Right lobe of liver (tissue), 6 donors: Measurements from ENCODE around the gene AURKA. TPM values are rescaled to one million over a fixed set of nuclear protein-coding genes. Genes with fewer than 3 reads are reported as not detected.

ENCODE experiments used
- ATAC-seq, 4 donors: fragments of 200-7000 bp; cut with Tn5 transposase; one replicate each; pipeline ENCODE4 v1.9.1; 2020; ENCODE audit warnings: mild to moderate bottlenecking in 4 of 4, moderate library complexity in 4 of 4
- DNase-seq, 3 donors: peaks; one replicate each; pipeline ENCODE4 v3.0.0-alpha.2; 2020
- H3K27ac ChIP-seq, 3 donors: fragments of 200-600 bp; one replicate each; pipeline ENCODE4 v1.8.0; 2022
- H3K27me3 ChIP-seq, 2 donors: fragments of 200-600 bp; one replicate each; pipeline ENCODE4 v1.8.0; 2022
- H3K36me3 ChIP-seq, 4 donors: fragments of 200-600 bp; sonication (generic) in 1 of 4; one replicate each; pipeline versions ENCODE4 v1.5.1 to v1.8.0; 2017 to 2022; ENCODE audit warnings: control low read depth in 1 of 4
- H3K4me1 ChIP-seq, 4 donors: fragments of 200-600 bp; sonication (generic) in 1 of 4; one replicate each; pipeline versions ENCODE4 v1.5.1 to v1.8.0; 2017 to 2022; ENCODE audit warnings: control low read depth in 1 of 4
- H3K4me3 ChIP-seq, 3 donors: fragments of 200-600 bp; one replicate each; pipeline ENCODE4 v1.8.0; 2022
- H3K9me3 ChIP-seq, 4 donors: fragments of 200-600 bp; sonication (generic) in 1 of 4; one replicate each; pipeline versions ENCODE4 v1.5.1 to v1.8.0; 2017 to 2022; ENCODE audit warnings: control low read depth in 1 of 4
- CTCF ChIP-seq, 4 donors: fragments of 200-600 bp in 3 of 4; fragments of 450-650 bp in 1 of 4; IDR thresholded peaks; one replicate each; pipeline versions ENCODE4 v1.5.1 to v1.8.0; 2016 to 2022; ENCODE audit warnings: antibody characterized with exemption in 4 of 4, mild to moderate bottlenecking in 2 of 4
- POLR2A ChIP-seq: fragments of 450-650 bp; IDR thresholded peaks from one replicate; pipeline ENCODE4 v1.6.1; 2017; ENCODE audit warnings: antibody characterized with exemption, mild to moderate bottlenecking
- WGBS: methylation state at CpG from one replicate; pipeline ENCODE4 v1.1.6; 2018; ENCODE audit warnings: low coverage, low lambda C conversion rate; ENCODE audit not compliant: insufficient coverage; ENCODE audit errors: missing lambda C conversion rate; 5-methylcytosine and 5-hydroxymethylcytosine counted together
- intact Hi-C, 2 donors: fragments of 100-400 bp; cut with DNase I; formaldehyde crosslinking; loops; one replicate each; pipeline versions ENCODE4 v1.11.2 to v1.14.1; 2022
- total RNA-seq, 6 experiments: library from RNA; depleted of rRNA in 2 of 6; stranded (reverse); fragments of >200 nt in 2 of 6; fragmentation: NEBNext Ultra II Directional in 3 of 6; extraction: Animal tissue kit (Norgen Biotek cat#: 25700) in 3 of 6; gene quantifications; one replicate each; pipeline versions ENCODE4 v1.1.0 to v1.2.4, GENCODE V29; 2016 to 2023
- donor health status: DM: no; HTN: yes; CAD: no.
- donor health status: DM: no; HTN: no; CAD: no.
- donor health status: DM: no; HTN: no; CAD: no.
- donor health status: DM: no; HTN: yes; CAD: no.
- donor health status: DM: no; HTN: yes; CAD: no.

The AURKA gene
- total RNA-seq, 6 experiments from 2014 or later = 1.5 to 7.4 (median 2.5) TPM

DNA sequence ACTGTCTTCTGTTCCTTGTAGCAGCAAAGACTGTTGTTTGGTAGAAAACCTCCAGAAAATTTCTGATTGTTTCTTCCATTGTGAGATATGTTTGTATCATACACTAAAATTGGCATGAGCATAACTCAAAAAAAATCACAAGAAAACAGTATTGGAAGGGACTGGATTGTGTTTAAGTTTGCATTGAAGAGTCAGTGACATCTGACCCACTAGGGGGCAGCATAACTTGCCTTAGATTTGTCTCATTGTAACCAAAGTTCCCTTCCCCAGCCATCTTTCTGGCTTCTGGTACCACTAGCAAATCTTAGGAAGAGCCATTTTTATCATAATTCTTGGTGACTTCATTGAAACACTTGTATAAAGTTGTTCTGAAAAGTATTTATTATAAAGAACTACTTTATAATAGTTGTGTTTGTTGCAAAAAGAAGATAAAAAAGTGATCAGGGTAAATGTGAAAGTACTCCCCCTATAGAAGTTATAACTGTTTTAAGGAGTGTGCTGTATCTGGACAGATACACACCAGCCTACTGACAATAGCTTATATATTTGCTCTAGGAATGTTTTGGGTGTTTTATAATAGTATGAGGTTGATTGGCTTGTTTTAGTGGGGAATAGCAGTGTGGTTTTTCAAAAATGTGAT, 8.1 kb upstream of the AURKA start:
- DNase-seq (no peak), ATAC-seq (peak; percentile 74 to 85 (median 78))
- intact Hi-C loops = no loop called here
- Histone ChIP-seq H3K36me3 (peaks cover 0 to 77% (median 34%) of the 10 kb centered on the region in 4 donors), H3K27me3 (no peaks in the 10 kb centered on the region), H3K27ac (no peak overlapping the region), H3K4me1 (no peaks in the 10 kb centered on the region), H3K9me3 (no peaks in the 10 kb centered on the region), H3K4me3 (no peak overlapping the region)
- no peak for TF ChIP-seq POLR2A
- TF ChIP-seq CTCF (IDR thresholded peaks at IDR 0.05) = peak; percentile 81 to 91 (median 88)

DNA sequence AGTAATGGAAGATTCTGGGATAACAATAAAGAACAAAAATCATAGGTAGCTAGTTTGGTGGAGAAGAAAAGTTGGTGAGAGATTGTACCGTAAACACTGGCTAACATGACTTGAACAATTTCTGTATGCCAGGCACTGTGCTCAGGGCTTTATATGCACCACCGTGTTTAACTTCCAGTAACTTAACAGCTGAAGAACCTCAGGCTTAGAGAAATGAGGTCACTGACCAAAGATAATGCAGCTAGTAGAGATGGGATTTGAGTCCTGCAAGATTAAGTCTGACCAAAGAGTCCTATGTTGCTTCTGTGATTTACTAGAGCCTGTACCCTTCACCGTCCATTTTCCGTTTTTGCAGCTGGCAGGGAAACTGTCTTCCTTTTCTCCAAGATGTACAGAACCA, 3.2 kb upstream of the AURKA start:
- Histone ChIP-seq H3K4me3 (no peak overlapping the region), H3K27ac (no peak overlapping the region), H3K27me3 (no peaks in the 10 kb centered on the region), H3K9me3 (no peaks in the 10 kb centered on the region), H3K4me1 (peaks cover 0 to 12% (median 0%) of the 10 kb centered on the region in 4 donors), H3K36me3 (peaks cover 0 to 48% (median 25%) of the 10 kb centered on the region in 4 donors)
- intact Hi-C loops = no loop called here
- TF ChIP-seq CTCF (IDR thresholded peaks at IDR 0.05) (no peak), POLR2A (no peak)
- ATAC-seq = no peak
- DNase-seq = no peak
- WGBS = 82% methylated on average over 4 of the region's 4 CpGs

GRCh38 chr20:56393653-56394052, 1.6 kb upstream of the AURKA start:
- Histone ChIP-seq H3K36me3 (peaks cover 0 to 36% (median 15%) of the 10 kb centered on the region in 4 donors), H3K4me3 (peak overlapping the region in 1 of 3 donors; percentile 75), H3K4me1 (peaks cover 0 to 12% (median 0%) of the 10 kb centered on the region in 4 donors), H3K27me3 (no peaks in the 10 kb centered on the region), H3K27ac (no peak overlapping the region), H3K9me3 (no peaks in the 10 kb centered on the region)
- no peak for DNase-seq
- intact Hi-C loops = no loop called here
- no peak for ATAC-seq
- 72% methylated on average over 8 of the region's 8 CpGs for WGBS
- TF ChIP-seq POLR2A (no peak), CTCF (IDR thresholded peaks at IDR 0.05) (no peak)

DNA sequence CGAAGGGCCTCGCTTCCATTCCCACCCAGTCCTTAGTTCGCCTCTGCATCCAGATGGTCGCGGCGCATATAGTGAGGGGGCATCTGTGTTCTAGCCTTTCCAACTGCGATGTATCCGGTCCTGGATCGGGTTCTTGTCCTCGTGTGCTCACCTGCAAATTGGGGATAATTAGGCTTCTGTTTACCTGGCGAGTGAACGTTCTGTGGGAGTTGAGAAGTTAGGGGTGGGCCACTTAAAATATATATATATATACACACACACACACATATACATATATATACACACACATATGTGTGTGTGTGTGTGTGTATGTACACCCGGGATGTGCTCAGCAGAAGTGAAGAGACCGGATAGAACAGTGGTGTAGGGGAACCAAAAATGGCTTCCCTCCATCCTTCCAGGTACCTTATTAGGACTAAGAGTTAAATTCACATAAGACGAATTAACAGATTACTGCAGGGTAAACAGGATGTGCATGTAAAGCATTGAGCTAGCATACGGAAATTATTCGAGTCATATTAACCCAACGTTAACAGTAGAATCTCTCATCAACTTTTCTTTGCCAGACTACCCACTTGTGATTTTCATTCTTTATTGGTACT, 967 bp upstream of the AURKA start:
- intact Hi-C loops = no loop called here
- ATAC-seq (peak in 2 of 4 donors; percentile 2 to 5), DNase-seq (no peak)
- TF ChIP-seq POLR2A (no peak), CTCF (IDR thresholded peaks at IDR 0.05) (no peak)
- no peaks in the 10 kb centered on the region for H3K27me3 ChIP-seq
- peak overlapping the region; percentile 92 to 93 (median 93) for H3K27ac ChIP-seq
- H3K9me3 ChIP-seq = no peaks in the 10 kb centered on the region
- H3K4me1 ChIP-seq = peaks cover 0 to 12% (median 0%) of the 10 kb centered on the region in 4 donors
- peaks cover 0 to 30% (median 10%) of the 10 kb centered on the region in 4 donors for H3K36me3 ChIP-seq
- H3K4me3 ChIP-seq = peak overlapping the region; percentile 71 to 75 (median 75)
- under 1% methylated on average over 12 of the region's 18 CpGs for WGBS
